ENCODE results near the gene HOXA7.

Gene HOXA7

GRCh38 chr7:27147199-27148030, 9.1 kb downstream of the HOXA7 start, which contains the start of gene HOXA6:
Gene HOXA6 (minus strand): TSS chr7:27147774. CDS start chr7:27147749, 25 bp downstream.
- no peak for DNase-seq (ENCODE audit: low read depth in 2 of 2)

- no peak for DNase-seq (ENCODE audit: low read depth in 2 of 2)
Observed at GRCh38 chr7:27146491-27147198, 9.8 kb downstream of the HOXA7 start.

GRCh38 chr7:27145914-27146412, 10.5 kb downstream of the HOXA7 start:
- no peak for DNase-seq (ENCODE audit: low read depth in 2 of 2)

- DNase-seq (ENCODE audit: low read depth in 2 of 2), result no peak
Observed at GRCh38 chr7:27145165-27145913, 11.1 kb downstream of the HOXA7 start.

- no peak for DNase-seq (ENCODE audit: low read depth in 2 of 2)
Observed at GRCh38 chr7:27144781-27145164, 11.7 kb downstream of the HOXA7 start.

GRCh38 chr7:27143950-27144780, 12.3 kb downstream of the HOXA7 start:
- no peak for DNase-seq (ENCODE audit: low read depth in 2 of 2)

GRCh38 chr7:27143023-27143949, 13.2 kb downstream of the HOXA7 start, which contains the start of gene HOXA5:
Gene HOXA5 (minus strand): TSS chr7:27143681. CDS start chr7:27143607, 74 bp downstream.
- DNase-seq (ENCODE audit: low read depth in 2 of 2), result no peak

- no peak for DNase-seq (ENCODE audit: low read depth in 2 of 2)
Observed at GRCh38 chr7:27142580-27143022, 13.9 kb downstream of the HOXA7 start.

- no peak for DNase-seq (ENCODE audit: low read depth in 2 of 2)
Observed at GRCh38 chr7:27141923-27142579, 14.4 kb downstream of the HOXA7 start.

GRCh38 chr7:27141137-27141922, 15.1 kb downstream of the HOXA7 start:
- DNase-seq (ENCODE audit: low read depth in 2 of 2), result no peak

- no peak for DNase-seq (ENCODE audit: low read depth in 2 of 2)
Observed at GRCh38 chr7:27140126-27140857, 16.2 kb downstream of the HOXA7 start.

- no peak for DNase-seq (ENCODE audit: low read depth in 2 of 2)
Observed at GRCh38 chr7:27139334-27140125, 16.9 kb downstream of the HOXA7 start.

GRCh38 chr7:27138985-27139333, 17.5 kb downstream of the HOXA7 start:
- no peak for DNase-seq (ENCODE audit: low read depth in 2 of 2)

GRCh38 chr7:27138472-27138871, 18.0 kb downstream of the HOXA7 start:
- no peak for DNase-seq (ENCODE audit: low read depth in 2 of 2)

GRCh38 chr7:27137640-27138315, 18.7 kb downstream of the HOXA7 start:
- no peak for DNase-seq (ENCODE audit: low read depth in 2 of 2)

- DNase-seq (ENCODE audit: low read depth in 2 of 2), result no peak
Observed at GRCh38 chr7:27134392-27134791, 22.1 kb downstream of the HOXA7 start.

All from stimulated activated CD8-positive, alpha-beta memory T cell treated with anti-CD3 and anti-CD28 coated beads, Interleukin-15, amount 100 ng/mL, for 48 hours (primary cell).